ENCODE results near the gene PWWP2B.
"Not testable (repeated sequence)": the region's sequence is repeated elsewhere in the genome, so short reads cannot be mapped to it uniquely, and the experiment has no call there.

PWWP2B gene

DNA sequence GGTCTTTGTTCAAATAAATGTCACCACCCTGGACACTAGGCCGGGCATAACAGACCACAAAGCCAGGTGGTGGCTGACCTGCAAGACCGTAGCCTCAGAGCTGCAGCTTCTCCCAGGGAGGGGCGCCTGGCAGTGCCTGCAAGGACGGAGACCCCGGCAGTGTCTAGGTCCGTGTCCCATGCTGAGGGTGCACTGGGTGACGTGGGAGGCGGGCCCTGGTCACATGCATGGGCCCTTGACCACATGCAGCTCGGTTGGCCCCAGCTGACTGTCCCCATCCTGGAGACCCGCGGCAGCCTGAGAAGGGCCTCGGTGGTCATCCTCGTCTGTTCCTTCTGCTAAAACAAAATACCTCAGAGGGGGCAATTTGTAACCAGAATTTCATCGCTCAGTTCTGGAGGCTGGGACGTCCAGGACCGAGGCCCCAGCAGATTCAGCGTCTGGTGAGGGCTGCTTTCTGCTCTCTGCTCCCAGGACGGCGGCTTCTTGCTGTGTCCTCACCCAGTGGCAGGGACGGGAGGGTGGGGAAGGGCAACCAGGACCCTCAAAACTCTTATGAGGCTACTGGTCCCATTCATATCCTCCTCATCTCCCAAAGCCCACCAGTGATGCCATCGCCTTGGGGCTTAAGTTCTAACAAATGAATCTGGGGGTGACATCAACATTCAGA lies 36.8 kb downstream of the PWWP2B start:
- no peak for DNase-seq (ENCODE audit: low spot score)

GRCh38 chr10:132434405-132435005 lies 37.5 kb downstream of the PWWP2B start:
- DNase-seq (ENCODE audit: low spot score): no peak

- not testable (repeated sequence) for DNase-seq (ENCODE audit: low spot score)
Observed at GRCh38 chr10:132435320-132435719, 38.3 kb downstream of the PWWP2B start.

- not testable (repeated sequence) for DNase-seq (ENCODE audit: low spot score)
Observed at GRCh38 chr10:132436096-132436495, 39.1 kb downstream of the PWWP2B start.

- no peak for DNase-seq (ENCODE audit: low spot score)
Observed at GRCh38 chr10:132436861-132437410, 39.9 kb downstream of the PWWP2B start.

DNA sequence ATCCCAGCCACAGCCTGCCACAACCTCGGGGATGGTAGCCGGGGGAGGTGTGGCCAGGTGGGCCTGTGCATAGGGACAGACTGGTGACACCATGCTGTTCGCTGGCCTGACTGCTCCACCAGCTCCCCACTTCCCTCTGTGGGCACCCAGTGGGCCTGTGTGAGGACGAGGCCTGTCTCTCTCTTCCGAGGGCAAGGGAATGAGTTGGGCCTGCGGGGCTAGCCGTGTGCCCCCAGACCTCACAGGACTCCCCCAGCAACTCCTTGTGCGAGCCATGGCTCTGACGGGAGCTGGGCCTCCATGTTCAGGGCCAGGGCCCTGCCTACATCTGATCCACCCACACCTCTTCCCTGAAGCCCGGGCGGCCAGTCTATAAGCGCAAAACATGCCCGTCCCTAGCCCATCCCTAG lies 40.5 kb downstream of the PWWP2B start:
- no peak for DNase-seq (ENCODE audit: low spot score)

DNA sequence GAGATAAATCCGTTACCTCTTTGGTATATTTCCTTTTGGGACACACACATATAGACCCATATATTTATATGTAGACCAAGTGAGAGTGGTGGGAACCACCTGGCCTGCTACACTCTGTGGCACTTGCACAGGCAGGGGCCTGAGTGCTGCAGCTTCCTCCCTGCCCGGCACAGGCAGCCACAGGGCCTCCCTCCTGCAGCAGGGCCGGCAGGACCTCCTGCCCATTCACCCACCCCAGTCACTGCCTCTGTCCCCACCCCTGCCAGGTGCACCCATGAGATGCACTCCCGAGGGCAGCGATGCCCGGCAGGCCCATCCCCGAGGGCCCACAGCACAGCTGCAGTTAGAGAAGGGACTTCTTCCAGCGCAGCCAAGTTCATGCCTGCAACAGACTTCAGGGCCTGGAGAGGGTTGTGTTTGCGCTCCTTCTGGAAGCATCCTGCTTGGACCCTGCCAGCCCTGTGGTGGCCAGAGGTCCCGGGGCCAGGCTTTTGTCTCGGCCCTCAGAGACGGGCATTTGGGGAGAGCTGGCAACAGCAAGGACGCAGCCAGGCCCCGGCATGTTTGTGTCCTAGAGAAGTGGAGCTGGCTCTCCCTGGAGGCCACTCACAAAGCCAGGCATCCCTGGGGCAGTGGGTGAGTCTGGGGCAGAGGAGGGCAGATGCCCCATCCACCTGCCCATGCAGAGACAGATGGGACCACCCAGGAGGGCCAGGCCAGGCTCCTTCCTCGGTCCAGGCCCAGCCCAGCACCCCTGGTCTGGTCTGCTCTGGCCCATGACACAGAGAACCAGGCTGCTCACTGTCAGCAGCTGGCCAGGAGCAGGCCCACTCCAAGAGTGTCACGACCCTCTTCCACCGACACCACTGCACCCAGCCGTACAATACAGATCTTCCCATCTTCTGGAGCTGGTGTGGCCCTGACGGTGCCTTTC lies 41.4 kb downstream of the PWWP2B start:
- DNase-seq (ENCODE audit: low spot score): no peak

DNA sequence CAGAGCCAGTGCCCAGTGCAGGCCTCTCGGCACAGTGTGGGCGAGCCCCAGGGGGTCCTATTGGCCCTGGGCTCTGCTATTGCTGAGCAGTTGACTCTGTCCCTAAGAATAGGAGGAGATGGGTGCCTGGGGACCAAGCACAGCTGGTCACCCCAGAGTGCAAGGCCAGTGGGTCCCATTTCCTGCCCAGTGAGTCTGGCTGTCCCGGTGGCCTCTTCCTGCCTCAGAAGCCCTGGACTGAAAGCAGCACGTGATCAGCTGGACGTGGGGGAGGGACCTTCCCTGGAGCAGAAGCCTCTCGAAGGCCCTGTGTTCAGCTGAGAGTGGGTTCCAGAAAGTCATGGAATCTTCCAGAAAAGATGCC lies 42.0 kb downstream of the PWWP2B start:
- DNase-seq (ENCODE audit: low spot score): no peak

DNA sequence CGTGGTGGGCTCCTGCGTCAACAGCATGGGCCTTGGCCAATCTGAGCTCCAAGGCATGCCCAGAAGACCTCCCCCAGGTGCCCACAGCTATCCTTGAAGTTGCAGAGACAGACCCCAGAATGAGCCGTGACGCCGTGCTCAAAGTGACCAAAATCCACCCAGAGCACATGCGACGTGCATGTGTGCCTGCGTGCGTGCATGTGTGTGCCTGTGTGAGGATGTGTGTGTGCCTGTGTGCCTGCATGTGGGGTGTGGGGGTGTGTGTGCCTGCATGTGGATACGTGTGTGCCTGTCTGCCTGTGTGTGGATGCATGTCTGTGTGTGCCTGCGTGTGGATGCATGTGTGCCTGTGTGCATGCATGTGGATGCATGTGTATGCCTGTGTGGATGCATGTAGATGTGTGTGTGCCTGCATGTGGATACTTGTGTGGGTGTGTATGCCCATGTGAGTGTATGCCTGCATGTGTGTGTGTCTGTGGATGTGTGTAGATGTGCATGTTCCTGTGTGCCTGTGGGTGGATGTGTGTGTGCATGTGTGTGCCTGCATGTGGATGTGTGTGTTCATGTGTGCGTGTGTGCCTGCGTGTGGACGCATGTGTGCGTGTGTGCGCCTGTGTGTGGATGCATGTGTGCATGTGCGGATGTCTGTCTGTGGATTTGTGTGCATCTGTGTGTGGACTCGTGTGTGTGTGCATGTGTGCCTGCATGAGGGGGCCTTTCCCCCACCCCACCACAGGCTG lies 42.6 kb downstream of the PWWP2B start:
- no peak for DNase-seq (ENCODE audit: low spot score)

DNA sequence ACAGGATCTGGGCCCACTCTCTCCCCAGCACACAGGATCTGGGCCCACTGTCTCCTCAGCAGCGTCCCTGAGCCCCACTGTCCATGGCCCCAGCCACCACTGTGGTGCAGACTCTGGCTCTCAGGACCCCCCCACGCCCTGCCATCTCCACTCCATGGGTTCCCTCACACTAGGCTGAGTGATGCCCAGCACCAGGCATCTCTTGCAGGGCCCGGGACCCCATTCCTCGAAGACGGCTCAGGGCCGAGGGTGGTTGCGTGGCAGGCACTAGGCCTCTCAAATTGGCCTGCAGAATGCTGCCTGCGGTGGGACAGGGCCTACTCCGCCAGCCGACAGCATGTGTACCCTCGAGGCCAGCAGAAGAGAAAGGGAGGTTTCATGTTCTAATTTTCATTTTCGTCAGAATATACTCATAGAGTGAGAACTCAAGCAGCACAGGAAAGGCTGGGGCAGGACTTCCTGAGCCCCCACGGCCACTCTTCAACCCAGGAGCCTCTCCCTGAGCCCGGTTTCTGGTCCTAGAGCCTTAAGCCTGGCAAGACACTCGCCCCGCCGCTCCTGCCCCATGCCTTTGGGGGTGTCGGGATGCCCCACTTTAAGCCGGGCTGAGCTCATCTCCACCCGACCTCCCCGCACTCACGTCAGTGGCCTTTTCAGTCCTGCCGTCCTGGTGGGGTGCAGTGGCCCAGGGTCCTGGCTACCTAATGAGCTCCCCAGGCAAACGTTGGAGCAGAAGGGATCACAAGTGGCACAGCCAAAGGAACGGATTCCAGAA lies 44.0 kb downstream of the PWWP2B start:
- no peak for DNase-seq (ENCODE audit: low spot score)

GRCh38 chr10:132441818-132442524 lies 45.0 kb downstream of the PWWP2B start:
- no peak for DNase-seq (ENCODE audit: low spot score)

- no peak for DNase-seq (ENCODE audit: low spot score)
Observed at GRCh38 chr10:132442636-132443035, 45.6 kb downstream of the PWWP2B start.

DNA sequence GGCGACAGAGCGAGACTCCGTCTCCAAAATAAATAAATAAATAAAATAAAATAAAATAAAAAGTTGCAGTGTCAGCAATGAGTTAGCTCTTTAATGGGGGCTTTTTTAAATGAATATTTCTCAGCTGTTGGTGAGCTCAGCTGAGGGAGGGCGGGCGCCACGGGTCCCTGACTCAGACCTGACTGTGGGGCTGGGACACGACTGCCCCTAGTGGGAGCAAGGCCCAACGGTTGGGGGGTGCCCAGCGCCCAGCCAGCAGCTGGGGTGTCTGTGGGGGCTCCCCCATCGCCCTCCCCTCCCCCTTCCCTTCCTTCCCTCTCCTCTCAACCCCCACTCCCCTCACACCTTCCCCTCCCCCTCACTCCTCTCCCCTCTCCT lies 46.6 kb downstream of the PWWP2B start:
- DNase-seq (ENCODE audit: low spot score): no peak

- DNase-seq (ENCODE audit: low spot score): no peak
Observed at GRCh38 chr10:132443983-132444876, 47.2 kb downstream of the PWWP2B start.

DNA sequence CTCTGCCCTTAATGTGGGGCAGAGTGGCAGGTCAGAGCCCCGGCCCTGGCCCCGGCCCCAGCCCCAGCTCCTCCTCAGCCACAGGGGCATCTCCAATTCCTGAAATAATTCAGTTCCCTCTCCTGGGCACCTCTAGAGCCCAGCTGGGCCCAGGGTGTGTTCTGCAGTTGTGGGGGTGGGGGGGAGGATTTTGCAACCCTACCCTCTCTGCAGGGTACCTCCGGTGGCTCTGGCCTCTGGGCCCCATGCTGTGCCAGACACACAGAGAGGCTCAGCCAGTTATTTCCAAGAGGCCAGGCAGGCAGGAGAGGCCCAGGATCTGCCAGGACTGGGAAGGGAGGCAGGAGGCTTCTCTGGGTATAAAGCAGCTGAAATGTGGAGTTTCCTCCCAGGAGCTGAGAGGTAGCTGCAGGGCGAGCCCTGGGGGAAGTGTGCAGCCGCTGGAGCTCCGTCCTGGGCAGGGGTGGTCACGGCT lies 47.9 kb downstream of the PWWP2B start:
- no peak for DNase-seq (ENCODE audit: low spot score)

DNA sequence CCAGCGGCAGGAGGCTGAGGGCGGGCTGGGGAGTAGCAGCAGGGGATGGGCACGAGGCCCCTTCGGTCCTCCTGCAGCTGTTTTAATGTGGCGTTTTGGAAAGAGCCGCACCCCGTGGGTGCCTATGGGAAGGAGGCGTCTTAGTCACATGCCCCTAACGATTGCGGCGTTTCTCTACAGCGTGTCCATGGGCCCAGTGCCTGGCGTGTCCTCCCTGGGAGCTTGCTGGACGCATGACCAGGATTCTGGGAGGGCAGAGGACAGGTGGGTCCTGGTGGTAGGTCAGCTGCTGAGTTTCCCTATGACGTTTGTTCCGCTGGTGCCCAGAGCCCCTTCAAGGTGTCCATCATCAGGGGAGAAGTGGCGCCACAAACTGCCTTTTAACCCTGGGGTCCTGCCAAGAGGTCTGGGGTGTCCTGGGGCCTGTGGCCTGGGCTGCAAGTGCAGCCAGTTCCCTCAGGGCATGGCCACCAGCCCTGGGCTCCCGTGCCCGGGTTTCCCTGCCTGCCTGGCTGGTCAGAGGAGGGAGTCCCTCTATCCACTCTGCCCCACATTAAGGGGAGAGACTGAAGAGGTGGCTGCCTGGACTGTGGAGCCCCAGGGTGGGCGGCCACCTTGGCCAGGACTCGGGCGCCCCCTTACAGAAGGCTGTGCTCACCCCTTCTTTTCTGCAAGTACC lies 48.7 kb downstream of the PWWP2B start:
- DNase-seq (ENCODE audit: low spot score): no peak

DNA sequence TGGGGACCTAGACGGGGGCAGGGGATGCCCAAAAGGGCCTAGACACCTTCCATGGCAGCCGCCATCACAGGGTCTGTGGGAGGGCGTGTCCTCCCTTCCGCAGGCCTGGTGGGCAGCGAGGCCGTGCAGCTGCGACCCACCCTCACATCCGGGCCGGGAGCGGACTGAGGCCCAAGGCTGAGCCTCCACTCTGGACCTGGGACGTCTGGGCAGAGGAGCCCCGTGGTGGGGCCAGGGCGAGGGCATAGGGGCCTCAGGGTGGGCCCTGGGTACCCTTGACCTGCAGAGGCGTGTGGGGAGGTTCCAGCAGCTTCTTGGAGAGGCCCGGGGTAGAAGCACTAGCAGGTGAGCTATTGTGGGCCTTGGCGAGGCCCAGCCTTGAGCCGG lies 49.2 kb downstream of the PWWP2B start:
- no peak for DNase-seq (ENCODE audit: low spot score)

GRCh38 chr10:132446661-132447445 lies 49.9 kb downstream of the PWWP2B start:
- DNase-seq (ENCODE audit: low spot score): no peak
